Measurements from ENCODE around the gene DTD1.

The DTD1 gene

DNA sequence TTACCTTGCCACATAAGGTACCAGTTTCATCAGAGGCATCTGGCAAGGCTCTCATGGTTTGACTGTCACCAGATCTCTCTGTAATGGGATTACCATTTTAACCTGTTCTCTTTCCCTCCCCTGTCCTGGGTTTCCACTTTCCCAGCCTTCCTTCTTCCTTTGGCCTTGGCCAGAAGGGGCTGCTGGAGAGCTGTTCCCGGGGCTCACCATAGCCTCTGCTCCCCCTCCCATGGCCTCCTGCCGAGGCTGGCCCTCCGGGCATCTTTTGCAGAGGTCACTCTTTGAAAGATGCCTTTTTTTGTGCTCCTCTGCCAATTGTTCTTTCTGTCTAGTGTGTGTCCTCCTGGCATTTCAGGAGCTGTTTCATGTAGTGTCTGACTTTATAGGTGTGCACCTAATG, 125.0 kb downstream of the DTD1 start:
- Histone ChIP-seq H3K4me1 (ENCODE audit: control insufficient read depth, low read length) (no peaks in the 10 kb centered on the region), H3K9me2 (replicated peaks; ENCODE audit: control insufficient read depth, low read length) (no peaks in the 10 kb centered on the region), H3K79me2 (ENCODE audit: control insufficient read depth, low read length) (no peaks in the 10 kb centered on the region), H3K9me3 (ENCODE audit: control insufficient read depth, insufficient read depth, low read length) (no peaks in the 10 kb centered on the region), H3K27me3 (ENCODE audit: control insufficient read depth, low read length) (no peaks in the 10 kb centered on the region), H3K27ac (ENCODE audit: low read depth, low read length) (no peak overlapping the region), H3K4me2 (ENCODE audit: low read length) (no peak overlapping the region), H3K36me3 (ENCODE audit: control insufficient read depth, low read length) (no peaks in the 10 kb centered on the region), H4K20me1 (ENCODE audit: control insufficient read depth, insufficient read depth, low read depth, low read length) (no peaks in the 10 kb centered on the region), H3F3A (ENCODE audit: control insufficient read depth, insufficient read depth) (no peaks in the 10 kb centered on the region), H3K4me3 (ENCODE audit: low read length) (no peak overlapping the region)
- no peak for TF ChIP-seq EZH2phosphoT487 (IDR thresholded peaks at IDR 0.05; ENCODE audit: borderline replicate concordance, low read length)
- TF ChIP-seq, protein P1, sequence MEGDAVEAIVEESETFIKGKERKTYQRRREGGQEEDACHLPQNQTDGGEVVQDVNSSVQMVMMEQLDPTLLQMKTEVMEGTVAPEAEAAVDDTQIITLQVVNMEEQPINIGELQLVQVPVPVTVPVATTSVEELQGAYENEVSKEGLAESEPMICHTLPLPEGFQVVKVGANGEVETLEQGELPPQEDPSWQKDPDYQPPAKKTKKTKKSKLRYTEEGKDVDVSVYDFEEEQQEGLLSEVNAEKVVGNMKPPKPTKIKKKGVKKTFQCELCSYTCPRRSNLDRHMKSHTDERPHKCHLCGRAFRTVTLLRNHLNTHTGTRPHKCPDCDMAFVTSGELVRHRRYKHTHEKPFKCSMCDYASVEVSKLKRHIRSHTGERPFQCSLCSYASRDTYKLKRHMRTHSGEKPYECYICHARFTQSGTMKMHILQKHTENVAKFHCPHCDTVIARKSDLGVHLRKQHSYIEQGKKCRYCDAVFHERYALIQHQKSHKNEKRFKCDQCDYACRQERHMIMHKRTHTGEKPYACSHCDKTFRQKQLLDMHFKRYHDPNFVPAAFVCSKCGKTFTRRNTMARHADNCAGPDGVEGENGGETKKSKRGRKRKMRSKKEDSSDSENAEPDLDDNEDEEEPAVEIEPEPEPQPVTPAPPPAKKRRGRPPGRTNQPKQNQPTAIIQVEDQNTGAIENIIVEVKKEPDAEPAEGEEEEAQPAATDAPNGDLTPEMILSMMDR (IDR thresholded peaks at IDR 0.05; ENCODE audit: low read depth, low read length, poor library complexity, severe bottlenecking): no peak

DNA sequence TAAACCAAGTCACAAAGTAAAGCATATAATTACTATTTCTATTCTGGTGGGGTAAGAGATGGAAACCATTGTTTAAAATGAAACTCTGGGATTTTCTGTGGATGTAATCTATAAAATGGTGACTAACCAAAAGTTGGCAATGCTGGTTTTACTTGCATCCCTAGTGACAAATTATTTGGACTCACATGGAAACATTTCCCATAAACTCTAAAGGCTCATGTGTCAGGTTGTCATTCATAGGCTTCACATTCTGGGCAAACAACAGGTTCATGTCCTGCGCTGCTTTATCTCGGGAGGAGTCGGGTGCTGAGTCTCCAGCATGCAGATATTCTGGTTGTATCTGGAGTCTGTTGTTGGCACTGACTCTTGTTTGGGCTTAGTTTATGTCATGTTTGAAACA, 127.7 kb downstream of the DTD1 start:
- Histone ChIP-seq H3K79me2 (ENCODE audit: control insufficient read depth, low read length) (no peaks in the 10 kb centered on the region), H3K27me3 (ENCODE audit: control insufficient read depth, low read length) (no peaks in the 10 kb centered on the region), H3K9me2 (replicated peaks; ENCODE audit: control insufficient read depth, low read length) (no peaks in the 10 kb centered on the region), H3K36me3 (ENCODE audit: control insufficient read depth, low read length) (no peaks in the 10 kb centered on the region), H3K9me3 (ENCODE audit: control insufficient read depth, insufficient read depth, low read length) (no peaks in the 10 kb centered on the region), H3K4me1 (ENCODE audit: control insufficient read depth, low read length) (no peaks in the 10 kb centered on the region), H3K4me2 (ENCODE audit: low read length) (no peak overlapping the region), H3K4me3 (ENCODE audit: low read length) (no peak overlapping the region), H3K27ac (ENCODE audit: low read depth, low read length) (no peak overlapping the region), H4K20me1 (ENCODE audit: control insufficient read depth, insufficient read depth, low read depth, low read length) (no peaks in the 10 kb centered on the region), H3F3A (ENCODE audit: control insufficient read depth, insufficient read depth) (no peaks in the 10 kb centered on the region)
- TF ChIP-seq, protein P1 (IDR thresholded peaks at IDR 0.05; ENCODE audit: low read depth, low read length, poor library complexity, severe bottlenecking): no peak
- no peak for TF ChIP-seq EZH2phosphoT487 (IDR thresholded peaks at IDR 0.05; ENCODE audit: borderline replicate concordance, low read length)

DNA sequence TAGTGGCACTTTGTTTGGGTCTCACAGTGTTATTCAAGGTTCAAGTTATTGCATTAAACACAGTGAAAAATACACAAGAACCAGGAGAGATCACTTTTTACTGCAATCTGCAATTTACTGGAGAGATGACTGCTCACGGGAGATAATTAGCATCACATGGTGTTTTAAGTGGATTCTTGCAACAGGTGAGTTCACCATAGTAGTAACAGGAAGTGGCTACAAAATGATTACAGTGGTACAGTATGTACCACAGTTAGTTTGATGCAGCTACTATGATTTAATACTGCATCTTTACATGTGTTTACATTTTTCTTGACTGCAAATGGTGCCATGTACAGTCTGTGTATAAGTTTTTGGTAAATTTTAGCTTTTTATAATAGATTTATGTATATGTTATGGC, 129.2 kb downstream of the DTD1 start:
- Histone ChIP-seq H3K27ac (ENCODE audit: low read depth, low read length) (no peak overlapping the region), H3K4me3 (ENCODE audit: low read length) (no peak overlapping the region), H3K4me1 (ENCODE audit: control insufficient read depth, low read length) (no peaks in the 10 kb centered on the region), H3K9me3 (ENCODE audit: control insufficient read depth, insufficient read depth, low read length) (no peaks in the 10 kb centered on the region), H3K9me2 (replicated peaks; ENCODE audit: control insufficient read depth, low read length) (no peaks in the 10 kb centered on the region), H3K4me2 (ENCODE audit: low read length) (no peak overlapping the region), H3K27me3 (ENCODE audit: control insufficient read depth, low read length) (no peaks in the 10 kb centered on the region), H3K36me3 (ENCODE audit: control insufficient read depth, low read length) (no peaks in the 10 kb centered on the region), H3K79me2 (ENCODE audit: control insufficient read depth, low read length) (no peaks in the 10 kb centered on the region), H4K20me1 (ENCODE audit: control insufficient read depth, insufficient read depth, low read depth, low read length) (no peaks in the 10 kb centered on the region), H3F3A (ENCODE audit: control insufficient read depth, insufficient read depth) (no peaks in the 10 kb centered on the region)
- no peak for TF ChIP-seq EZH2phosphoT487 (IDR thresholded peaks at IDR 0.05; ENCODE audit: borderline replicate concordance, low read length)
- TF ChIP-seq, protein P1 (IDR thresholded peaks at IDR 0.05; ENCODE audit: low read depth, low read length, poor library complexity, severe bottlenecking): no peak

DNA sequence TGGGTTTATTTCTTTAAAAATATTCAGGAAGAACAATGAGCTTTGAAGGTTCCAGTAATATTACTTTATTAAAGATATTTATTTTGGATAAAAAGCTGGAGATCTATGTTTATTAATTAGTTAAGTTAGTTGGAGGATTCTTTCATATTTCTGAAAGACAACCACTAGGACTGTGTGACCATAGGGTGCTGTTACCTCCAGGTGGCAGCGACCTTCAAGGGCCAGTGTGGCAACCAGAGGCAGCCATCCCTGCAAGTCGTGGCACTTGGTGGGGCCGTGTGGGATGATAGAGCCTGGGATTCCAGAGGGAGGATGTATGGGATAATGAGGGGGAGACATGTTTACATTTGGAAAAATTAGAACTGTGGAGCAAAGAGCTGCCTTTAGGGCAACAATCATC, 130.3 kb downstream of the DTD1 start:
- no peaks in the 10 kb centered on the region for H3K36me3 ChIP-seq (ENCODE audit: control insufficient read depth, low read length)
- H3K27ac ChIP-seq (ENCODE audit: low read depth, low read length): no peak overlapping the region
- H3K4me2 ChIP-seq (ENCODE audit: low read length): no peak overlapping the region
- H3K79me2 ChIP-seq (ENCODE audit: control insufficient read depth, low read length): no peaks in the 10 kb centered on the region
- no peak for TF ChIP-seq EZH2phosphoT487 (IDR thresholded peaks at IDR 0.05; ENCODE audit: borderline replicate concordance, low read length)
- TF ChIP-seq, protein P1 (IDR thresholded peaks at IDR 0.05; ENCODE audit: low read depth, low read length, poor library complexity, severe bottlenecking): no peak
- H3K9me3 ChIP-seq (ENCODE audit: control insufficient read depth, insufficient read depth, low read length): no peaks in the 10 kb centered on the region
- no peaks in the 10 kb centered on the region for H3K27me3 ChIP-seq (ENCODE audit: control insufficient read depth, low read length)
- no peaks in the 10 kb centered on the region for H3K4me1 ChIP-seq (ENCODE audit: control insufficient read depth, low read length)
- H4K20me1 ChIP-seq (ENCODE audit: control insufficient read depth, insufficient read depth, low read depth, low read length): no peaks in the 10 kb centered on the region
- no peaks in the 10 kb centered on the region for H3K9me2 ChIP-seq (replicated peaks; ENCODE audit: control insufficient read depth, low read length)
- H3K4me3 ChIP-seq (ENCODE audit: low read length): no peak overlapping the region
- no peaks in the 10 kb centered on the region for H3F3A ChIP-seq (ENCODE audit: control insufficient read depth, insufficient read depth)

Data from DOHH2 (cell line).